NCI-H2196 treated with DMSO at 0.1 percent for 48 hours (cell line): ENCODE data around the gene FAM110D.
A peak's percentile ranks its signal among the peaks of the same experiment; 100 is the strongest.

ENCODE experiments used
- DNase-seq: peaks from one replicate; lab custom pipeline; 2025; ENCODE audit not compliant: unreplicated experiment; lab: John Stamatoyannopoulos, UW

FAM110D gene

GRCh38 chr1:26129778-26130177 is 29.1 kb upstream of the FAM110D start:
- DNase-seq, result no peak

GRCh38 chr1:26130695-26131094 is 28.2 kb upstream of the FAM110D start:
- no peak for DNase-seq

GRCh38 chr1:26132128-26132833 is 26.6 kb upstream of the FAM110D start:
- DNase-seq, result no peak

- no peak for DNase-seq
Observed at GRCh38 chr1:26132834-26133167, 26.1 kb upstream of the FAM110D start.

GRCh38 chr1:26134466-26134865 is 24.4 kb upstream of the FAM110D start:
- no peak for DNase-seq

GRCh38 chr1:26138974-26139558 is 19.8 kb upstream of the FAM110D start:
- no peak for DNase-seq

- DNase-seq, result no peak
Observed at GRCh38 chr1:26142159-26142558, 16.7 kb upstream of the FAM110D start.

- peak; percentile 80 for DNase-seq
Observed at GRCh38 chr1:26145041-26145959, 13.6 kb upstream of the FAM110D start.

- DNase-seq, result no peak
Observed at GRCh38 chr1:26145960-26146294, 13.0 kb upstream of the FAM110D start.

GRCh38 chr1:26148887-26149286 is 10.0 kb upstream of the FAM110D start:
- DNase-seq, result no peak

GRCh38 chr1:26153966-26154532 is 4.8 kb upstream of the FAM110D start:
- no peak for DNase-seq

GRCh38 chr1:26154750-26155149 is 4.1 kb upstream of the FAM110D start:
- DNase-seq, result no peak

- DNase-seq, result no peak
Observed at GRCh38 chr1:26155370-26156284, 3.3 kb upstream of the FAM110D start.

- DNase-seq, result no peak
Observed at GRCh38 chr1:26156285-26157038, 2.4 kb upstream of the FAM110D start.

GRCh38 chr1:26158271-26158907 is 490 bp upstream of the FAM110D start:
- no peak for DNase-seq

- no peak for DNase-seq
Observed at GRCh38 chr1:26159743-26160039, 812 bp downstream of the FAM110D start.

GRCh38 chr1:26160527-26161414 is 1.9 kb downstream of the FAM110D start:
- no peak for DNase-seq

GRCh38 chr1:26161415-26162219 is 2.7 kb downstream of the FAM110D start:
- DNase-seq, result peak; percentile 21
